ENCODE data around the gene ADAMTS3.

Gene ADAMTS3

GRCh38 chr4:72484981-72485380 lies 84.0 kb downstream of the ADAMTS3 start:
- H3K9me2 ChIP-seq (replicated peaks; ENCODE audit: low read depth, low read length), result no peaks in the 10 kb centered on the region
- no peak overlapping the region for H3K4me3 ChIP-seq (ENCODE audit: low read length, poor library complexity, severe bottlenecking)
- H3F3A ChIP-seq (ENCODE audit: low read depth), result no peaks in the 10 kb centered on the region
- no peak for TF ChIP-seq EZH2phosphoT487 (IDR thresholded peaks at IDR 0.05; ENCODE audit: borderline replicate concordance)
- TF ChIP-seq, protein P1, sequence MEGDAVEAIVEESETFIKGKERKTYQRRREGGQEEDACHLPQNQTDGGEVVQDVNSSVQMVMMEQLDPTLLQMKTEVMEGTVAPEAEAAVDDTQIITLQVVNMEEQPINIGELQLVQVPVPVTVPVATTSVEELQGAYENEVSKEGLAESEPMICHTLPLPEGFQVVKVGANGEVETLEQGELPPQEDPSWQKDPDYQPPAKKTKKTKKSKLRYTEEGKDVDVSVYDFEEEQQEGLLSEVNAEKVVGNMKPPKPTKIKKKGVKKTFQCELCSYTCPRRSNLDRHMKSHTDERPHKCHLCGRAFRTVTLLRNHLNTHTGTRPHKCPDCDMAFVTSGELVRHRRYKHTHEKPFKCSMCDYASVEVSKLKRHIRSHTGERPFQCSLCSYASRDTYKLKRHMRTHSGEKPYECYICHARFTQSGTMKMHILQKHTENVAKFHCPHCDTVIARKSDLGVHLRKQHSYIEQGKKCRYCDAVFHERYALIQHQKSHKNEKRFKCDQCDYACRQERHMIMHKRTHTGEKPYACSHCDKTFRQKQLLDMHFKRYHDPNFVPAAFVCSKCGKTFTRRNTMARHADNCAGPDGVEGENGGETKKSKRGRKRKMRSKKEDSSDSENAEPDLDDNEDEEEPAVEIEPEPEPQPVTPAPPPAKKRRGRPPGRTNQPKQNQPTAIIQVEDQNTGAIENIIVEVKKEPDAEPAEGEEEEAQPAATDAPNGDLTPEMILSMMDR (conservative IDR thresholded peaks at IDR 0.05; ENCODE audit: low read length), result no peak
- H3K79me2 ChIP-seq (ENCODE audit: insufficient read depth, low read length), result no peaks in the 10 kb centered on the region
- no peak overlapping the region for H3K9ac ChIP-seq (ENCODE audit: low read depth, low read length, poor library complexity, severe bottlenecking)
- no peaks in the 10 kb centered on the region for H3K4me1 ChIP-seq (ENCODE audit: insufficient read depth, low read length, poor library complexity, severe bottlenecking)
- no peaks in the 10 kb centered on the region for H3K27me3 ChIP-seq (ENCODE audit: insufficient read depth, low read length, poor library complexity, severe bottlenecking)
- no peak overlapping the region for H3K4me2 ChIP-seq (ENCODE audit: low read depth, low read length, poor library complexity, severe bottlenecking)
- H4K20me1 ChIP-seq (ENCODE audit: insufficient read depth, low read length, poor library complexity, severe bottlenecking), result no peaks in the 10 kb centered on the region
- no peak overlapping the region for H2AFZ ChIP-seq (ENCODE audit: low read length)
- H3K36me3 ChIP-seq (ENCODE audit: insufficient read depth, low read length), result no peaks in the 10 kb centered on the region
- H3K9me3 ChIP-seq (ENCODE audit: insufficient read depth, low read depth, low read length), result 0 out of 2 replicates have a peak, but pooled peaks cover 2% of the 10 kb centered on the region

DNA sequence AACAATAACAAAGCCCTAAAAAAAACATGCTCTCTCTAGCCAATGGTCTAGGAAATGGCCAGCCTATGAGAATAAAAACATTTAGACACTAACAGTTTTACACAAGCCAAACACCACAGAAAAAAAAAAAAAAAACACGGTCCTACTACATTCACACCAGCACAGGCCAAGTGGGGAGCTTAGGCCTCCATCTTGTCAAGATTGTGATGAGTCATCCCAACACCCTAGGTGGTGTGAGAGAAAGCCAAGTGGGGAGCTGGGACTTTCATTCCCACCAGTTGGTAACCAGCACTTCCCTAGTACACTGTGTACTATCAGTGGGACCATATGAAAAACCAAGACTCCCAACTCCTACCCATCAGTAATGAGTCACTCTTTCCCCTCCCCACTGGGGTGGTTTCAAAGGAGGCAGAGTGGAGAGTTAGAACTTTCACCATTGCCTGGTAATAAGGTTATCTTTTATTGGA lies 95.6 kb downstream of the ADAMTS3 start:
- TF ChIP-seq, protein P1 (conservative IDR thresholded peaks at IDR 0.05; ENCODE audit: low read length), result no peak
- no peak for TF ChIP-seq EZH2phosphoT487 (IDR thresholded peaks at IDR 0.05; ENCODE audit: borderline replicate concordance)
- no peak overlapping the region for H3K4me2 ChIP-seq (ENCODE audit: low read depth, low read length, poor library complexity, severe bottlenecking)
- no peak overlapping the region for H3K4me3 ChIP-seq (ENCODE audit: low read length, poor library complexity, severe bottlenecking)
- H2AFZ ChIP-seq (ENCODE audit: low read length), result no peak overlapping the region
- no peaks in the 10 kb centered on the region for H3K9me3 ChIP-seq (ENCODE audit: insufficient read depth, low read depth, low read length)
- no peaks in the 10 kb centered on the region for H3K79me2 ChIP-seq (ENCODE audit: insufficient read depth, low read length)
- no peaks in the 10 kb centered on the region for H3K27me3 ChIP-seq (ENCODE audit: insufficient read depth, low read length, poor library complexity, severe bottlenecking)
- H3K4me1 ChIP-seq (ENCODE audit: insufficient read depth, low read length, poor library complexity, severe bottlenecking), result no peaks in the 10 kb centered on the region
- no peaks in the 10 kb centered on the region for H4K20me1 ChIP-seq (ENCODE audit: insufficient read depth, low read length, poor library complexity, severe bottlenecking)
- H3F3A ChIP-seq (ENCODE audit: low read depth), result no peaks in the 10 kb centered on the region
- no peaks in the 10 kb centered on the region for H3K9me2 ChIP-seq (replicated peaks; ENCODE audit: low read depth, low read length)
- H3K9ac ChIP-seq (ENCODE audit: low read depth, low read length, poor library complexity, severe bottlenecking), result no peak overlapping the region
- no peaks in the 10 kb centered on the region for H3K36me3 ChIP-seq (ENCODE audit: insufficient read depth, low read length)

GRCh38 chr4:72471816-72472215 lies 97.2 kb downstream of the ADAMTS3 start:
- no peaks in the 10 kb centered on the region for H4K20me1 ChIP-seq (ENCODE audit: insufficient read depth, low read length, poor library complexity, severe bottlenecking)
- H3K36me3 ChIP-seq (ENCODE audit: insufficient read depth, low read length), result no peaks in the 10 kb centered on the region
- TF ChIP-seq, protein P1 (conservative IDR thresholded peaks at IDR 0.05; ENCODE audit: low read length), result no peak
- TF ChIP-seq EZH2phosphoT487 (IDR thresholded peaks at IDR 0.05; ENCODE audit: borderline replicate concordance), result no peak
- H3K4me1 ChIP-seq (ENCODE audit: insufficient read depth, low read length, poor library complexity, severe bottlenecking), result no peaks in the 10 kb centered on the region
- H3K79me2 ChIP-seq (ENCODE audit: insufficient read depth, low read length), result no peaks in the 10 kb centered on the region
- H3K9me3 ChIP-seq (ENCODE audit: insufficient read depth, low read depth, low read length), result no peaks in the 10 kb centered on the region
- H3K9ac ChIP-seq (ENCODE audit: low read depth, low read length, poor library complexity, severe bottlenecking), result no peak overlapping the region
- no peaks in the 10 kb centered on the region for H3F3A ChIP-seq (ENCODE audit: low read depth)
- H2AFZ ChIP-seq (ENCODE audit: low read length), result no peak overlapping the region
- no peaks in the 10 kb centered on the region for H3K27me3 ChIP-seq (ENCODE audit: insufficient read depth, low read length, poor library complexity, severe bottlenecking)
- H3K4me2 ChIP-seq (ENCODE audit: low read depth, low read length, poor library complexity, severe bottlenecking), result no peak overlapping the region
- H3K9me2 ChIP-seq (replicated peaks; ENCODE audit: low read depth, low read length), result no peaks in the 10 kb centered on the region
- no peak overlapping the region for H3K4me3 ChIP-seq (ENCODE audit: low read length, poor library complexity, severe bottlenecking)
